HepG2 (cell line): ENCODE measurements around the gene ZFP69B. TPM values are rescaled to one million over a fixed set of nuclear protein-coding genes. Genes with fewer than 3 reads are reported as not detected.

Experiments used
- FOXK2 ChIP-seq: fragments of 450-650 bp; IDR thresholded peaks from 2 replicates; pipeline ENCODE4 v1.6.1; 2016
- HNRNPL ChIP-seq: fragments of 200-400 bp; formaldehyde crosslinking; IDR thresholded peaks from 2 replicates; pipeline ENCODE4 v1.6.1; 2017; ENCODE audit warnings: mild to moderate bottlenecking, low read depth, low read length
- KDM1A ChIP-seq: IDR thresholded peaks from 2 replicates; pipeline ENCODE4 v1.6.1; 2016; ENCODE audit warnings: missing compliant biosample characterization
- NFRKB ChIP-seq: fragments of 450-650 bp; IDR thresholded peaks from 2 replicates; pipeline ENCODE4 v1.6.1; 2017
- TEAD3 ChIP-seq: optimal IDR thresholded peaks from 2 replicates; pipeline ENCODE3; 2016; ENCODE audit warnings: borderline replicate concordance
- ZBTB1 ChIP-seq: sonication (generic); formaldehyde crosslinking; IDR thresholded peaks from 2 replicates; pipeline ENCODE4 v1.4.0; 2020; ENCODE audit warnings: missing genetic modification reagents, borderline replicate concordance
- ZC3H4 ChIP-seq: sonication (generic); formaldehyde crosslinking; IDR thresholded peaks from 2 replicates; pipeline ENCODE4 v1.4.0; 2020; ENCODE audit warnings: missing genetic modification reagents, borderline replicate concordance
- ZNF274 ChIP-seq: sonication (generic); formaldehyde crosslinking; IDR thresholded peaks from 2 replicates; pipeline ENCODE4 v1.5.1; 2020; ENCODE audit warnings: mild to moderate bottlenecking, missing genetic modification reagents
- polyA plus RNA-seq, 8 experiments: library from polyadenylated mRNA; depleted of rRNA in 3 of 8; stranded (reverse) in 7 of 8; unstranded in 1 of 8; fragments of >200 nt; fragmentation: Illumina TruSeq in 4 of 8; extraction: Trizol in 4 of 8; gene quantifications; 2 replicates each; pipeline versions ENCODE4 v1.2.1 to v1.2.3, GENCODE V29; 2011 to 2016; ENCODE audit warnings: low read depth in 4 of 8, missing spikeins in 1 of 8, mixed read lengths in 1 of 8; ENCODE audit not compliant: insufficient read depth in 1 of 8
- total RNA-seq, 5 experiments: library from RNA; depleted of rRNA; stranded (reverse); fragments of >200 nt; fragmentation: Illumina TruSeq; extraction: Trizol; gene quantifications; 2 replicates each; pipeline ENCODE4 v1.2.3, GENCODE V29; 2016; ENCODE audit warnings: low read depth in 1 of 5
- TF ChIP-seq, protein P1 (sequence below): sonication (generic); formaldehyde crosslinking; IDR thresholded peaks from 2 replicates; pipeline ENCODE4 v1.5.1; 2020; ENCODE audit warnings: mild to moderate bottlenecking, missing genetic modification reagents, moderate library complexity
- TF ChIP-seq, protein P2 (sequence below): sonication (generic); formaldehyde crosslinking; IDR thresholded peaks from 2 replicates; pipeline ENCODE4 v1.4.0; 2020; ENCODE audit warnings: low read depth, missing genetic modification reagents
- TF ChIP-seq, protein P3 (sequence below): sonication (generic); formaldehyde crosslinking; IDR thresholded peaks from 2 replicates; pipeline ENCODE4 v1.4.0; 2020; ENCODE audit warnings: missing genetic modification reagents
- TF ChIP-seq, protein P4 (sequence below): sonication (generic); formaldehyde crosslinking; IDR thresholded peaks from 2 replicates; pipeline ENCODE4 v1.5.0; 2020; ENCODE audit warnings: mild to moderate bottlenecking, missing genetic modification reagents
- TF ChIP-seq, protein P5 (sequence below): sonication (generic); formaldehyde crosslinking; IDR thresholded peaks from 2 replicates; pipeline ENCODE4 v1.5.0; 2020; ENCODE audit warnings: missing genetic modification reagents

ZFP69B gene
- total and polyA plus RNA-seq, 2 of the 13 experiments (the other 11 are each of a cell fraction or from before 2014, with no cell fraction given), result 4.6 to 7.7 TPM

DNA sequence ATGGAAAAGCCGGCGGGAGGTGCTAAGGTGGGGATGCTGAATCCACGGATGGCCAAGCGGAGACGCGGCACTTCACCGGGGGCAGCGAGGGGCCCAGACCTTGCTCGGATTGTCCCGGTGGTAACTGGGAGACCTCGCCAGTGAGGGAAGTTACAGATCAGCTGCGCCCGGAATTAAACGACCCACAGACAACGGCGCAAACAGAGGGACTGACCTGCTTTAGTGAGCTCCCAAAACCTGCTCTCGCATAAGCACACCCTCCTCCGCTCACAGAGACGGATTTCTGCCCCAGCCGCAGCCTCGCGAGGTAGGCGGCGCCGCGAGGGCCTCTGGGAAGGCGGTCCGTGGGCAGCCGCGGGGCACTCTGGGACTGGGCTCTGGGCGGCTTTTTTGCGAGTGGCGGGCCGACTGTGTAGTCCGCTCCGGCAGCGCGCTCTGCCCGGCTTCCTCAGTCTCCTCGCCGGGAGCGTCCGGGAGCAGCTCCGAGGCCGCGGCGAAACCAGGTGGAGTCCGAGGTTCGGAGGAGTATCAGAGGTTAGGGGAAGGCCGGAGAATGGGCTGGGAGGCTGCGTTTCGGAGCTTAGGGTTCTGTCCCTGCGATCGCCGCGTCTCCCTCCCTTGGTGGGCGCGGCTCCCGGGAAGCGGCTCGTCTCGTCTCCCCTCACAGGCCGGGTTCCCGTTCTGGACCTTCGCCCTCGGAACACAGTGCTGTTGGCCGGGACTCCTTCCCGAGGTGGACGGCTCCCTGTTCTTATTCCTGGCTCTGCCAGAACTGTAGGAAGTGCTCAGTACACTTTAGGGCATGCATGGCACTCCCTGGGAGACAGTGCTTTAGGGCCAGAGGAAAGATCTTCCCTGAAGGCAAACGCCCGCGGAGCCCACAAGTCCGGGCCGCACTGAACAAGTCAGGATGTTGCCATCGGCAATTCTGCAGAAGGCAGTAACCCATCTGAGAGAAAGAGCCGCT lies 58.4 kb downstream of the ZFP69B start, which contains the start of gene EXO5 (continued):
- TF ChIP-seq ZC3H4 (CRISPR knock-in tag) (no peak), NFRKB (no peak), HNRNPL (0 out of 2 replicates have a peak, but pooled peaks have one; percentile 40), TEAD3 (CRISPR knock-in tag) (no peak), KDM1A (CRISPR knock-in tag) (no peak), ZBTB1 (CRISPR knock-in tag) (no peak), ZNF274 (peak; percentile 89), FOXK2 (no peak)
- TF ChIP-seq, protein P1, sequence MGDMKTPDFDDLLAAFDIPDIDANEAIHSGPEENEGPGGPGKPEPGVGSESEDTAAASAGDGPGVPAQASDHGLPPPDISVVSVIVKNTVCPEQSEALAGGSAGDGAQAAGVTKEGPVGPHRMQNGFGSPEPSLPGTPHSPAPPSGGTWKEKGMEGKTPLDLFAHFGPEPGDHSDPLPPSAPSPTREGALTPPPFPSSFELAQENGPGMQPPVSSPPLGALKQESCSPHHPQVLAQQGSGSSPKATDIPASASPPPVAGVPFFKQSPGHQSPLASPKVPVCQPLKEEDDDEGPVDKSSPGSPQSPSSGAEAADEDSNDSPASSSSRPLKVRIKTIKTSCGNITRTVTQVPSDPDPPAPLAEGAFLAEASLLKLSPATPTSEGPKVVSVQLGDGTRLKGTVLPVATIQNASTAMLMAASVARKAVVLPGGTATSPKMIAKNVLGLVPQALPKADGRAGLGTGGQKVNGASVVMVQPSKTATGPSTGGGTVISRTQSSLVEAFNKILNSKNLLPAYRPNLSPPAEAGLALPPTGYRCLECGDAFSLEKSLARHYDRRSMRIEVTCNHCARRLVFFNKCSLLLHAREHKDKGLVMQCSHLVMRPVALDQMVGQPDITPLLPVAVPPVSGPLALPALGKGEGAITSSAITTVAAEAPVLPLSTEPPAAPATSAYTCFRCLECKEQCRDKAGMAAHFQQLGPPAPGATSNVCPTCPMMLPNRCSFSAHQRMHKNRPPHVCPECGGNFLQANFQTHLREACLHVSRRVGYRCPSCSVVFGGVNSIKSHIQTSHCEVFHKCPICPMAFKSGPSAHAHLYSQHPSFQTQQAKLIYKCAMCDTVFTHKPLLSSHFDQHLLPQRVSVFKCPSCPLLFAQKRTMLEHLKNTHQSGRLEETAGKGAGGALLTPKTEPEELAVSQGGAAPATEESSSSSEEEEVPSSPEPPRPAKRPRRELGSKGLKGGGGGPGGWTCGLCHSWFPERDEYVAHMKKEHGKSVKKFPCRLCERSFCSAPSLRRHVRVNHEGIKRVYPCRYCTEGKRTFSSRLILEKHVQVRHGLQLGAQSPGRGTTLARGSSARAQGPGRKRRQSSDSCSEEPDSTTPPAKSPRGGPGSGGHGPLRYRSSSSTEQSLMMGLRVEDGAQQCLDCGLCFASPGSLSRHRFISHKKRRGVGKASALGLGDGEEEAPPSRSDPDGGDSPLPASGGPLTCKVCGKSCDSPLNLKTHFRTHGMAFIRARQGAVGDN (CRISPR knock-in tag), result peak; percentile 100
- TF ChIP-seq, protein P2, sequence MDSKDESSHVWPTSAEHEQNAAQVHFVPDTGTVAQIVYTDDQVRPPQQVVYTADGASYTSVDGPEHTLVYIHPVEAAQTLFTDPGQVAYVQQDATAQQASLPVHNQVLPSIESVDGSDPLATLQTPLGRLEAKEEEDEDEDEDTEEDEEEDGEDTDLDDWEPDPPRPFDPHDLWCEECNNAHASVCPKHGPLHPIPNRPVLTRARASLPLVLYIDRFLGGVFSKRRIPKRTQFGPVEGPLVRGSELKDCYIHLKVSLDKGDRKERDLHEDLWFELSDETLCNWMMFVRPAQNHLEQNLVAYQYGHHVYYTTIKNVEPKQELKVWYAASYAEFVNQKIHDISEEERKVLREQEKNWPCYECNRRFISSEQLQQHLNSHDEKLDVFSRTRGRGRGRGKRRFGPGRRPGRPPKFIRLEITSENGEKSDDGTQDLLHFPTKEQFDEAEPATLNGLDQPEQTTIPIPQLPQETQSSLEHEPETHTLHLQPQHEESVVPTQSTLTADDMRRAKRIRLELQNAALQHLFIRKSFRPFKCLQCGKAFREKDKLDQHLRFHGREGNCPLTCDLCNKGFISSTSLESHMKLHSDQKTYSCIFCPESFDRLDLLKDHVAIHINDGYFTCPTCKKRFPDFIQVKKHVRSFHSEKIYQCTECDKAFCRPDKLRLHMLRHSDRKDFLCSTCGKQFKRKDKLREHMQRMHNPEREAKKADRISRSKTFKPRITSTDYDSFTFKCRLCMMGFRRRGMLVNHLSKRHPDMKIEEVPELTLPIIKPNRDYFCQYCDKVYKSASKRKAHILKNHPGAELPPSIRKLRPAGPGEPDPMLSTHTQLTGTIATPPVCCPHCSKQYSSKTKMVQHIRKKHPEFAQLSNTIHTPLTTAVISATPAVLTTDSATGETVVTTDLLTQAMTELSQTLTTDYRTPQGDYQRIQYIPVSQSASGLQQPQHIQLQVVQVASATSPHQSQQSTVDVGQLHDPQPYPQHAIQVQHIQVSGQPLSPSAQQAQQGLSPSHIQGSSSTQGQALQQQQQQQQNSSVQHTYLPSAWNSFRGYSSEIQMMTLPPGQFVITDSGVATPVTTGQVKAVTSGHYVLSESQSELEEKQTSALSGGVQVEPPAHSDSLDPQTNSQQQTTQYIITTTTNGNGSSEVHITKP, result 0 out of 2 replicates have a peak, but pooled peaks have one; percentile 23
- TF ChIP-seq, protein P3, sequence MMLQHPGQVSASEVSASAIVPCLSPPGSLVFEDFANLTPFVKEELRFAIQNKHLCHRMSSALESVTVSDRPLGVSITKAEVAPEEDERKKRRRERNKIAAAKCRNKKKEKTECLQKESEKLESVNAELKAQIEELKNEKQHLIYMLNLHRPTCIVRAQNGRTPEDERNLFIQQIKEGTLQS (CRISPR knock-in tag), result no peak
- TF ChIP-seq, protein P4, sequence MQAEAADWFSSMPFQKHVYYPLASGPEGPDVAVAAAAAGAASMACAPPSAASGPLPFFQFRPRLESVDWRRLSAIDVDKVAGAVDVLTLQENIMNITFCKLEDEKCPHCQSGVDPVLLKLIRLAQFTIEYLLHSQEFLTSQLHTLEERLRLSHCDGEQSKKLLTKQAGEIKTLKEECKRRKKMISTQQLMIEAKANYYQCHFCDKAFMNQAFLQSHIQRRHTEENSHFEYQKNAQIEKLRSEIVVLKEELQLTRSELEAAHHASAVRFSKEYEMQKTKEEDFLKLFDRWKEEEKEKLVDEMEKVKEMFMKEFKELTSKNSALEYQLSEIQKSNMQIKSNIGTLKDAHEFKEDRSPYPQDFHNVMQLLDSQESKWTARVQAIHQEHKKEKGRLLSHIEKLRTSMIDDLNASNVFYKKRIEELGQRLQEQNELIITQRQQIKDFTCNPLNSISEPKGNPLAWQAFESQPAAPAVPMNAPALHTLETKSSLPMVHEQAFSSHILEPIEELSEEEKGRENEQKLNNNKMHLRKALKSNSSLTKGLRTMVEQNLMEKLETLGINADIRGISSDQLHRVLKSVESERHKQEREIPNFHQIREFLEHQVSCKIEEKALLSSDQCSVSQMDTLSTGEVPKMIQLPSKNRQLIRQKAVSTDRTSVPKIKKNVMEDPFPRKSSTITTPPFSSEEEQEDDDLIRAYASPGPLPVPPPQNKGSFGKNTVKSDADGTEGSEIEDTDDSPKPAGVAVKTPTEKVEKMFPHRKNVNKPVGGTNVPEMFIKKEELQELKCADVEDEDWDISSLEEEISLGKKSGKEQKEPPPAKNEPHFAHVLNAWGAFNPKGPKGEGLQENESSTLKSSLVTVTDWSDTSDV, result peak; percentile 92
- TF ChIP-seq, protein P5, sequence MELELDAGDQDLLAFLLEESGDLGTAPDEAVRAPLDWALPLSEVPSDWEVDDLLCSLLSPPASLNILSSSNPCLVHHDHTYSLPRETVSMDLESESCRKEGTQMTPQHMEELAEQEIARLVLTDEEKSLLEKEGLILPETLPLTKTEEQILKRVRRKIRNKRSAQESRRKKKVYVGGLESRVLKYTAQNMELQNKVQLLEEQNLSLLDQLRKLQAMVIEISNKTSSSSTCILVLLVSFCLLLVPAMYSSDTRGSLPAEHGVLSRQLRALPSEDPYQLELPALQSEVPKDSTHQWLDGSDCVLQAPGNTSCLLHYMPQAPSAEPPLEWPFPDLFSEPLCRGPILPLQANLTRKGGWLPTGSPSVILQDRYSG, result 0 out of 2 replicates have a peak, but pooled peaks have one; percentile 88
